H1 (cell line): ENCODE results near the gene LYZL4. TPM values are rescaled to one million over a fixed set of nuclear protein-coding genes. Genes with fewer than 3 reads are reported as not detected.

Source experiments
- GABPA ChIP-seq: IDR thresholded peaks from 2 replicates; pipeline ENCODE4 v1.6.1; 2011; ENCODE audit warnings: mild to moderate bottlenecking, low read length, moderate library complexity, borderline replicate concordance; ENCODE audit not compliant: insufficient read depth
- MAX ChIP-seq: IDR thresholded peaks from 2 replicates; pipeline ENCODE4 v1.6.1; 2012; ENCODE audit warnings: inconsistent platforms
- RBBP5 ChIP-seq: IDR thresholded peaks from 2 replicates; pipeline ENCODE4 v1.7.1; 2012; ENCODE audit warnings: low read depth, mild to moderate bottlenecking, inconsistent platforms, low read length, moderate library complexity, borderline replicate concordance
- SAP30 ChIP-seq: fragments of 300-600 bp; sonication (generic); IDR thresholded peaks from 2 replicates; pipeline ENCODE4 v1.7.1; 2012; ENCODE audit warnings: low read length, moderate library complexity, mild to moderate bottlenecking, inconsistent platforms; ENCODE audit not compliant: insufficient read depth, insufficient replicate concordance
- SRF ChIP-seq: IDR thresholded peaks from 2 replicates; pipeline ENCODE4 v1.6.1; 2011; ENCODE audit warnings: mild to moderate bottlenecking, low read depth, low read length, moderate library complexity
- TEAD4 ChIP-seq: IDR thresholded peaks from 2 replicates; pipeline ENCODE4 v1.6.1; 2012; ENCODE audit warnings: low read depth, low read length, inconsistent platforms, mixed read lengths
- USF2 ChIP-seq: IDR thresholded peaks from 2 replicates; pipeline ENCODE4 v1.6.1; 2011; ENCODE audit warnings: low read length, improper control_type of control experiment
- polyA plus RNA-seq, 7 experiments: library from polyadenylated mRNA; depleted of rRNA in 3 of 7; stranded (reverse) in 5 of 7; unstranded in 2 of 7; fragments of >200 nt in 5 of 7; fragments of 200-250 nt in 2 of 7; gene quantifications; 1 replicate in 5 of 7; 2 replicates in 1 of 7; 4 replicates in 1 of 7; pipeline versions ENCODE4 v1.2.1 to v1.2.3, GENCODE V29; 2011 to 2013; ENCODE audit warnings: missing spikeins in 2 of 7, mixed read lengths in 2 of 7
- total RNA-seq: library from RNA; stranded (reverse); fragmentation: NEBNext Ultra II Directional; extraction: Animal tissue kit (Norgen Biotek cat#: 25700); gene quantifications from 2 replicates; pipeline ENCODE4 v1.2.1, GENCODE V29; 2021

Gene LYZL4
- total and polyA plus RNA-seq, 2 of the 8 experiments (the other 6 are each of a cell fraction or from before 2014, with no cell fraction given): not detected

- TF ChIP-seq SAP30 (no peak), USF2 (no peak), RBBP5 (no peak), SRF (no peak), TEAD4 (no peak), GABPA (no peak), MAX (peak; percentile 80)
Observed at GRCh38 chr3:42442640-42443039, 32.2 kb upstream of the LYZL4 start (continued).
